ENCODE measurements around the gene SMNDC1.

SMNDC1 gene

GRCh38 chr10:110244550-110244949 lies 60.2 kb downstream of the SMNDC1 start:
- DNase-seq, result no peak

- DNase-seq, result no peak
These were observed 62.2 kb downstream of the SMNDC1 start for GRCh38 chr10:110242511-110242910.

GRCh38 chr10:110241841-110242240 lies 62.9 kb downstream of the SMNDC1 start:
- DNase-seq, result no peak

GRCh38 chr10:110241407-110241806 lies 63.3 kb downstream of the SMNDC1 start:
- DNase-seq, result no peak

Measured in stimulated activated CD4-positive, alpha-beta T cell treated with anti-CD3 and anti-CD28 coated beads, Interleukin-2, amount 100 ng/mL, for 48 hours (primary cell).